KOPT-K1 (cell line): ENCODE measurements around the gene SRCAP.
A peak's percentile ranks its signal among the peaks of the same experiment; 100 is the strongest.

ENCODE experiments used
- H3K27ac ChIP-seq: fragments of 200-600 bp; sonication (generic); 2 replicates; pipeline ENCODE4 v1.5.1; 2016; ENCODE audit warnings: antibody characterized with exemption, mild to moderate bottlenecking, low read depth, low read length; ENCODE audit not compliant: poor library complexity, severe bottlenecking
- H3K36me3 ChIP-seq: fragments of 200-600 bp; sonication (generic); 2 replicates; pipeline ENCODE4 v1.5.1; 2017; ENCODE audit warnings: antibody characterized with exemption, mild to moderate bottlenecking, low read length, moderate library complexity; ENCODE audit not compliant: insufficient read depth
- H3K9me3 ChIP-seq: fragments of 200-600 bp; sonication (generic); 2 replicates; pipeline ENCODE4 v1.5.1; 2017; ENCODE audit warnings: antibody characterized with exemption, low read length, mild to moderate bottlenecking; ENCODE audit not compliant: insufficient read depth, poor library complexity, severe bottlenecking

The SRCAP gene

DNA sequence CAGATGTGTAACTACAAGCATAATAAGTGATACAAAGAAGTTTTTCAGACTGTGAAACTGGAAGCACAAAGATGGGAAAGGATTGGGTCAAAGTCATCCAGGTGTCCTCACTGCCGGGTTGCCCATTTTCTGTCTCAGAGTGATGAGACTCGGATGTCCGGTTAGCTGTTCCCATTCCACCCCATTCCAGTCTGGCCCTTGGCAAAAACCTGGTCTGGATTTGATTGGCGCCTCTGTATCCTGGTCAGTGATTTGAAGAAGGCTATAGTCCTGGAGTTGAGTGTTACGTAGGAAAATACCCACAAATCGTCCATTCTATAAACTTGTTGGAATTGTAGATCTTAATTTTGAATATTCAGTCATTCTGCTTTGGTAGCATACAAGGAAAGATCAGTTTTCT, 29.4 kb downstream of the SRCAP start:
- Histone ChIP-seq H3K27ac (no peak overlapping the region), H3K9me3 (no peaks in the 10 kb centered on the region), H3K36me3 (peaks cover 100% of the 10 kb centered on the region)

DNA sequence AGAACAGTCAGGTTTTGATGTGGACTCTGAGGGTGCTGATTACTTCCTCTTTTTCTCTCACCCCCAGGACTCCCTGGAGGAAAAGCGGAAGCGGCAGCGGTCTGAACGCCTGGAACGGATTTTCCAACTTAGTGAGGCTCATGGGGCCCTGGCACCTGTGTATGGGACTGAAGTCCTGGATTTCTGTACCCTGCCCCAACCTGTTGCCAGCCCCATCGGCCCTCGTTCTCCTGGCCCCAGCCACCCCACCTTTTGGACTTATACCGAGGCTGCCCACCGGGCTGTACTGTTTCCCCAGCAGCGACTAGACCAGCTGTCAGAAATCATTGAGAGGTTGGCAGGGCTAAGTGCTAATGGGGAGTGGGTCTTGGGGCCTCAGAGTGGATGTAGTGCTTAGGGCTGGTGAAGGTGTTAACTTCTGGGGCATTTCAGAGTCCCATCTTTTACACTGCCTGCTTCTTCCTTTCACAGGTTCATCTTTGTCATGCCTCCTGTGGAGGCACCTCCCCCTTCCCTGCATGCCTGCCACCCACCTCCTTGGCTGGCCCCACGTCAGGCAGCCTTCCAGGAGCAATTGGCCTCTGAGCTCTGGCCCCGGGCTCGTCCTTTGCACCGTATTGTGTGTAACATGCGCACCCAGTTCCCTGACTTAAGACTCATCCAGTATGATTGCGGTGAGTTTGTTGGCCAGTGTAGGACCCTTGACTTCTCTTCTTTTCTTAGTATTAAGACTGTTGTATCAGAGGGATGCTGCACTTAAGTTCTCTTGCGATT, 30.1 kb downstream of the SRCAP start:
- peaks cover 100% of the 10 kb centered on the region for H3K36me3 ChIP-seq
- no peaks in the 10 kb centered on the region for H3K9me3 ChIP-seq
- no peak overlapping the region for H3K27ac ChIP-seq

DNA sequence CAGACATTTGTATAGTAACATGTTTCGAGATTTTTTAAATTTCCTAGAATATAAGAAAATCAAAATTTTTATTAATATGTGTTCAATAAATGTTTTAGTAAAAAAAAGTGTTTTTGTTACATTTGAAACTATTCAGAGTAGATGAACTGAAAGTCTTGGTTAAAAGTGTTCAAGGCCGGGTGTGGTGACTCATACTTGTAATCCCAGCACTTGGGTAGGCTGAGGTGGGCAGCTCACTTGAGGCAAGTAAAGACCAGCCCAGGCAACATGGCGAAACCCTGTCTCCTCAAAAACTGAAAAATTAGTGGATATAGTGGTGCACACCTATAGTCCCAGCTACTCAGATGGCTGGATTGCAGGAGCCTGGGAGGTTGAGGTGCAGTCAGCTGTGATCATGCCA, 32.4 kb downstream of the SRCAP start:
- H3K9me3 ChIP-seq, result no peaks in the 10 kb centered on the region
- no peak overlapping the region for H3K27ac ChIP-seq
- peaks cover 100% of the 10 kb centered on the region for H3K36me3 ChIP-seq

DNA sequence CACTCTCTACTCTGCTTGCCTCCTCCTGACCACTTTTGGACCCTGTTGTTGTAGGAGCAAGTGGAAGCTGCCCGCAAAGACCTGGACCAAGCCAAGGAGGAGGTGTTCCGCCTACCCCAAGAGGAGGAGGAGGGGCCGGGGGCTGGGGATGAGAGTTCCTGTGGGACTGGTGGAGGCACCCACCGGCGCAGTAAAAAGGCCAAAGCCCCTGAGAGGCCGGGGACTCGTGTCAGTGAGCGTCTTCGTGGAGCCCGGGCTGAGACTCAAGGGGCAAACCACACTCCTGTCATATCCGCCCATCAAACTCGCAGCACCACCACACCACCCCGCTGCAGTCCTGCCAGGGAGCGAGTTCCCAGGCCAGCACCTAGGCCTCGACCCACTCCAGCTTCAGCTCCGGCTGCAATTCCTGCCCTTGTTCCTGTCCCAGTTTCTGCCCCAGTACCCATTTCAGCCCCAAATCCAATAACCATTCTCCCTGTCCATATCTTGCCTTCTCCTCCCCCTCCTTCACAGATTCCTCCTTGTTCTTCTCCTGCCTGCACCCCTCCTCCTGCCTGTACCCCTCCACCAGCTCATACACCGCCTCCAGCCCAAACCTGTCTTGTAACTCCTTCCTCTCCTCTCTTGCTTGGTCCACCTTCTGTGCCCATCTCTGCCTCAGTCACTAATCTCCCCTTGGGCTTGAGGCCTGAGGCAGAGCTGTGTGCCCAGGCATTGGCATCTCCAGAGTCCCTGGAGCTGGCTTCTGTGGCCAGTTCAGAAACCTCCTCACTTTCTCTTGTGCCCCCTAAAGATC, 38.2 kb downstream of the SRCAP start:
- H3K27ac ChIP-seq, result no peak overlapping the region
- peaks cover 100% of the 10 kb centered on the region for H3K36me3 ChIP-seq
- no peaks in the 10 kb centered on the region for H3K9me3 ChIP-seq

DNA sequence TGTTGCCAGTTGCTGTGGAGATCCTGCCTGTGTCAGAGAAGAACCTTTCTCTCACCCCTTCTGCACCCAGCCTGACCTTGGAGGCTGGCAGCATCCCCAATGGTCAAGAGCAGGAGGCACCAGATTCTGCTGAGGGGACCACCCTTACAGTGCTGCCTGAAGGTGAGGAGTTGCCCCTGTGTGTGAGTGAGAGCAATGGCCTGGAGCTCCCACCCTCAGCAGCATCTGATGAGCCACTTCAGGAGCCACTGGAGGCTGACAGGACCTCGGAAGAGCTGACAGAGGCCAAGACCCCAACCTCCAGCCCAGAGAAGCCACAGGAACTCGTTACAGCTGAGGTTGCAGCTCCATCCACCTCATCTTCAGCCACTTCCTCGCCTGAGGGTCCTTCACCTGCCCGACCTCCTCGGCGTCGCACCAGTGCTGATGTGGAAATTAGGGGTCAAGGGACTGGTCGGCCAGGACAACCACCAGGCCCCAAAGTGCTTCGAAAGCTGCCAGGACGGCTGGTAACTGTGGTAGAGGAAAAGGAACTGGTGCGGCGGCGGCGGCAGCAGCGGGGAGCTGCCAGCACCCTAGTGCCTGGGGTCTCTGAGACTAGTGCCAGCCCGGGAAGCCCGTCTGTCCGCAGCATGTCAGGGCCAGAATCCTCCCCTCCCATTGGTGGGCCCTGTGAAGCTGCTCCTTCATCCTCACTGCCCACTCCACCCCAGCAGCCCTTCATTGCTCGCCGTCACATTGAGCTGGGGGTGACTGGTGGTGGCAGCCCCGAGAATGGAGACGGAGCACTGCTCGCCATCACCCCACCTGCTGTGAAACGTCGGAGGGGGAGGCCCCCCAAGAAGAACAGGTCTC, 39.0 kb downstream of the SRCAP start:
- Histone ChIP-seq H3K36me3 (peaks cover 100% of the 10 kb centered on the region), H3K27ac (no peak overlapping the region), H3K9me3 (no peaks in the 10 kb centered on the region)

DNA sequence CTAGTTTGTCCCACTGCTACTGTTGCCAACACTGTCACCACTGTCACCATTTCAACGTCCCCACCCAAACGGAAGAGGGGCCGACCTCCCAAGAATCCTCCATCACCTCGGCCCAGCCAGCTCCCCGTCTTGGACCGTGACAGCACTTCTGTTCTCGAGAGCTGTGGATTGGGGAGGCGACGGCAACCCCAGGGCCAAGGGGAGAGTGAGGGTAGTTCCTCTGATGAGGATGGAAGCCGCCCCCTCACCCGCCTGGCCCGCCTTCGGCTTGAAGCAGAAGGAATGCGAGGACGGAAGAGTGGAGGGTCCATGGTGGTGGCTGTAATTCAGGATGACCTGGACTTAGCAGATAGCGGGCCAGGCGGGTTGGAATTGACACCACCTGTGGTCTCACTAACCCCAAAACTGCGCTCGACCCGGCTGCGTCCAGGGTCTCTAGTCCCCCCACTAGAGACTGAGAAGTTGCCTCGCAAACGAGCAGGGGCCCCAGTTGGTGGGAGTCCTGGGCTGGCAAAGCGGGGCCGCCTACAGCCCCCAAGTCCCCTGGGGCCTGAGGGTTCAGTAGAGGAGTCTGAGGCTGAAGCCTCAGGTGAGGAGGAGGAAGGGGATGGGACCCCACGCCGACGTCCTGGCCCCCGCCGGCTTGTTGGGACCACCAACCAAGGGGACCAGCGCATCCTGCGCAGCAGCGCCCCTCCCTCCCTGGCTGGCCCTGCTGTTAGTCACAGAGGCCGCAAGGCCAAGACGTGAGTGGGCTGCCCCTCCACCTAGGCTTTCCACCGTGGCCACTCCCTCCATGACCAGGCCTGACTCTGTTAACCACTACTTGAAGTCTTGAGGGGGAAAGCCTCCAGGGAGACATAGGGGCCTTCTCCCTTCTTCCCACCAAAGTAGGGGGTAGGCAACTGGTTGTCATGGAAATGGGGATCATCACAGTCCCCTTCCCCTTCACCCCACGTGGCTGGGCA, 40.3 kb downstream of the SRCAP start:
- peaks cover 100% of the 10 kb centered on the region for H3K36me3 ChIP-seq
- no peak overlapping the region for H3K27ac ChIP-seq
- no peaks in the 10 kb centered on the region for H3K9me3 ChIP-seq

DNA sequence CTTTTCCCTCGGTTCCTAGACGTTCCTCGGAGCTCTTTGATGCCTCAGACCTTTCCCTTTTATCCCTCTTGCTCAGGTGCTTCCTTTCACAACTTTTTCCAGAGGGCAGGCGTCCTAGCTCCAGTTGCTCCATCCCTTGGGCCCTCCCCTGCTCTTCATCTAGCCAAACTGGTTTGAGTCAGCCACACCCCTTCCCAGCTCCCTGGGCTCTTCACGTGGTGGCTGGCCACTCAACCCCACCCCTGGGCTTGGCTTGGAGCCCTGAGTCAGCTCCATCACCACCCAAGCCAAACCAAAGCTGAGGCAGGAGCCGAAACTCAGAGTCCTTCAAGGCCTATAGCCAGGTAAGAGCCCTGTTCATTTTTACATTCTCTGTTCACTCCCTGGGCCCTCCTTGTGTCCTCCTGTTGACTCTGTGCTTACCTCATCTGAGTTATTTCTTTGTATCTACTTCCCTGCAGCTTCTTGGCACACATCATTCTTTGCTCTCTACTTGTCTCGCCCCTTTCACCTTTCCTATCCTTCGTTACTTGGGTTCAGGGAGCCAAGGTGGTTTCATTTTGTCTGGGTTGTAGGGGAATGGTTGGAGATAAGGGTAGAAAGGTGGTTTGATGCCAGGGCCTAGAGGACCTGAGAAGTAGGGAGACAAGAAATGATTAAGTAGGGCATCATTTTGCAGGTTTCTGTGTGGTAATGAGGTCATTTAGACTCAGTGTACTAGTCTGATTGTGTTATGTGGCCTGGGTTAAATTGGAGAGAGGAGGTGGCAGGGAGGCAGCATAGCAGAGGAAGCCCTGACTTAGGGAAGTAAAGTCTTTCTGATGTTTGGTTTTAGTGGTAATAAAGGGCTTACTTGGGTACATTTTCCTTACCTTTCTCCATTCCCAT, 41.6 kb downstream of the SRCAP start:
- no peak overlapping the region for H3K27ac ChIP-seq
- H3K36me3 ChIP-seq, result peaks cover 98% of the 10 kb centered on the region
- no peaks in the 10 kb centered on the region for H3K9me3 ChIP-seq

DNA sequence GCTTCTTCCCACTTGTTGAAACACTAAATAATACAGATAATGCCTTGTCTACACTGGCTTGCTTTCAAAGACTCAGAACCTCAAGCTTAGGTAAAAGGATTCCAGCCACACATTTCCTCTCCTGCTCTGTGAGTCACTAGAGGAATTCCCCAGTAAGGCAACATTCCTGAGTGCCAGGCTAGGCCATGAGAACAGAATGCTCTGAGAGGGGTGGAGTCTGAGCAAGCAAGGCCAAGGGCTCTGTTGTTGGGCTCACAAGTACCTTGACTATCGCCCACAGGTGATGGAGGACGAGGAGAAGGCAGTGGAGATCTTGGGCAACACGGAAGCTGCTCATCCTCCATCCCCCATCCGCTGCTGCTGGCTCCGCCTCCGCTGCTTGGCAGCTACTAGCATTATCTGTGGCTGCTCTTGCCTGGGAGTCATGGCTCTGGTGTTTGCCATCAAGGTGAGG, 42.5 kb downstream of the SRCAP start:
- Histone ChIP-seq H3K9me3 (no peaks in the 10 kb centered on the region), H3K36me3 (peaks cover 89% of the 10 kb centered on the region), H3K27ac (no peak overlapping the region)

DNA sequence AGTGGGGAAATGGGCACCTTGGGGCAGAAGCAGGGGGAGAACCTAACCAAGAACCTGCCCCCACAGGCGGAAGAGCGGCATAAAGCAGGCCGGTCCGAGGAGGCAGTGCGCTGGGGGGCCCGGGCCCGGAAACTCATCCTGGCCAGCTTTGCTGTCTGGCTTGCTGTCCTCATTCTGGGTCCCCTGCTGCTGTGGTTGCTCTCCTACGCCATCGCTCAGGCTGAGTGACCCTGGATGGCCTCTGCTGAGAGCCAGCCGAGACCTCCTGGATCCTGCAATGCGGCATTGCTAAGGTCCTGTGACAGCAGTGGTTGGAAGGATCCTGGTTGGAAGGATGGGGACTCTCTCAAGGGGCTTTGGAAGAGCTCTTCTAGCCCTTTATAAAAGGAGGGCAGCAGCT, 44.7 kb downstream of the SRCAP start:
- Histone ChIP-seq H3K27ac (no peak overlapping the region), H3K9me3 (no peaks in the 10 kb centered on the region), H3K36me3 (peaks cover 67% of the 10 kb centered on the region)

DNA sequence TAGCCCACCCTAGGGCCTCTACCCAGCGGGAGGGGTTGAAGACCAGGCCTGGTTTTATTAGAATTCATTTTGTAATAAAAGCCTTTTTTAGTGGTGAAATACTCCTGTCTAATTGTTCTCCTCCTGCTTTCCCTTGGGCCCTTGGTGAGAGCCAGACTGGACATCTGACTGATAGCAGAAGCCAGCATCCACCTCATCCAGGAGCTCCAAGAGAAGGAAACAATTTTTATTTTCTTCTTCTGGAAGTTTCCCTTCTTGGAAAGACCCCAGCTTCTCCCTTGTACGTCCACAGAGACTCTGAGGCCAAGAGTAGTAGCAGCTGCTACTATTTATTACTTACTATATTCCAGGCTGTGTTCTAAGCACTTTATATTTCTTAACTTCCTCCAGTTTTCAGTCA, 45.2 kb downstream of the SRCAP start:
- H3K27ac ChIP-seq, result no peak overlapping the region
- peaks cover 62% of the 10 kb centered on the region for H3K36me3 ChIP-seq
- no peaks in the 10 kb centered on the region for H3K9me3 ChIP-seq

DNA sequence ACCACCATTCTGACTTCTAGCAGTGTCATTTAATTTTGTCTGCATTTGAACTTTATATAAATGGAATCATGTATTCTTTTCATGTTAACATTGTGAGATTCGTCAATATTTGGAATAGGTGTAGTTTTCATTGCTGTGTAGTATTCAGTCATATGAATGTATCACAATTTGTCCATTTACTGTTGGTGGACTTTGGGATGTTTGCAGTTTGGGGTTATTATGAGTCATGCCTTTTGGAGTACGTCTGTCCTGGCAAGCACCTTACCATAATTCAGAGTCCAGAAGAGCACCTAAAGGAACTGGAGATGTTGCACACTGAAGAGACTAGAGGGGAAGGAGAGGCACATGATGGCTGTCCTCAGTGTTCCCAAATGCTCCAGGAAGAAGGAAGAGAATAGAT, 46.1 kb downstream of the SRCAP start:
- H3K36me3 ChIP-seq, result peaks cover 53% of the 10 kb centered on the region
- H3K9me3 ChIP-seq, result no peaks in the 10 kb centered on the region
- H3K27ac ChIP-seq, result no peak overlapping the region

DNA sequence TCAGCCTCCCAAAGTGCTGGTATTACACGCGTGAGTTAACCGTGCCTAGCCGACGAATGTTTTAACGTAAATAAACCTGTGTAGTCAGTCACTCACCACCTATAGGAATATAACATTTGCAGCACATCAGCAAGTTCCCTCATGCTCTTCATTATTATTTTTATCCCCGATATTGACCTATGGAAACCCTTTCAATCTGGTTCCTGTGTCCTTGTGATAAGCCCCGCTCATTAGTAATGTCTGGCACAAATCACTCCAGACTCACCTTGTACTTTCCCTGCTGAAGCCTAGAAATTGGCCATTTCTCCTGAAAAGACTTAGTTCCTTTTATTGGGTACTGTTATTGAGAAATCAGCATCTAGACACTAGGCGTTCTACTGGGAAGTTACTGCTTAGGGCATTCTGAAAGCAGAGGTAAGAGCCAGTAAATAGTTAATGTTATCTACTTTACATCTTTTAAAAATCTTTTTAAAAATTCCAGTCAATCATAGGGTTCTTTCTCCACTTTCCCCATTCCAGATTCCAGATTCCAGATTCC, 47.7 kb downstream of the SRCAP start:
- peaks cover 52% of the 10 kb centered on the region for H3K36me3 ChIP-seq

DNA sequence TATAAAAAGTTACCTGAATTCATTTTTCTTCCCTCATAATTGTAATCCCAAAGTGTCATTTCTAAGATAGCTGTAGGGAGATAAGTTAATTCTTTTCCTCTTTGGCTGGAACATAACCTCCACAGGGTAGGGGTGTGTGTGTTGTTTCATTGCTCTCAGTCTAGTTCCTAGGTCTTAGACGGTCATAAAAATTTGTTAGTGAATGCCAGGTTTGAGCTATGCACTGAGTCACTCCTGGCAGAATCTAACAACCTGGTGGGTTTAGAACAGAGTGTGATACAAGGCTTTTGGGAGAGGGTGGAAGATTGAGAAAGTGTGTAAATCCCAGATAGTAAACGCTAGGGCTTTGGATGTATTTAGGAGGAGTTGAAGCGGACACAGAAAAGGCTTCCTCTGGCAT, 48.4 kb downstream of the SRCAP start:
- H3K36me3 ChIP-seq, result peaks cover 49% of the 10 kb centered on the region
- H3K27ac ChIP-seq, result peak overlapping the region; percentile 60
- H3K9me3 ChIP-seq, result no peaks in the 10 kb centered on the region

More for the DNA sequence above, 47.7 kb downstream of the SRCAP start:
- Histone ChIP-seq H3K9me3 (no peaks in the 10 kb centered on the region), H3K27ac (no peak overlapping the region)
